ENCODE results near the gene KDM4D.

KDM4D gene

GRCh38 chr11:95035316-95035715, 61.8 kb downstream of the KDM4D start:
- no peak for DNase-seq

GRCh38 chr11:95037356-95038035, 64.0 kb downstream of the KDM4D start:
- peak; percentile 8 for DNase-seq

GRCh38 chr11:95042239-95042638, 68.7 kb downstream of the KDM4D start:
- DNase-seq: no peak

- DNase-seq: no peak
Measured at GRCh38 chr11:95042906-95043305, 69.4 kb downstream of the KDM4D start.

- no peak for DNase-seq
Measured at GRCh38 chr11:95044010-95044409, 70.5 kb downstream of the KDM4D start.

GRCh38 chr11:95045812-95046211, 72.3 kb downstream of the KDM4D start:
- no peak for DNase-seq
